K562 (cell line): ENCODE data around the gene WIPF3. TPM values are rescaled to one million over a fixed set of nuclear protein-coding genes. Genes with fewer than 3 reads are reported as not detected.

Source experiments
- BRF2 ChIP-seq: IDR thresholded peaks from 3 replicates; pipeline ENCODE4 v1.6.1; 2011; ENCODE audit warnings: borderline replicate concordance, mild to moderate bottlenecking; ENCODE audit not compliant: insufficient read length, insufficient read depth
- CHAMP1 ChIP-seq: fragments of 450-650 bp; IDR thresholded peaks from 2 replicates; pipeline ENCODE4 v1.6.1; 2016; ENCODE audit warnings: mild to moderate bottlenecking
- CTBP1 ChIP-seq: fragments of 450-650 bp; IDR thresholded peaks from 2 replicates; pipeline ENCODE4 v1.6.1; 2016; ENCODE audit warnings: borderline replicate concordance
- CXXC5 ChIP-seq: fragments of 250-450 bp; sonication (Bioruptor Pico); IDR thresholded peaks from 2 replicates; pipeline ENCODE4 v1.8.0; 2022; ENCODE audit warnings: inconsistent platforms, mild to moderate bottlenecking, moderate library complexity
- EHMT2 ChIP-seq: fragments of 450-650 bp; IDR thresholded peaks from 2 replicates; pipeline ENCODE4 v1.6.1; 2018; ENCODE audit warnings: antibody characterized with exemption
- IRF9 ChIP-seq: fragments of 450-650 bp; IDR thresholded peaks from 2 replicates; pipeline ENCODE4 v1.6.1; 2016; ENCODE audit warnings: missing biosample characterization, missing genetic modification characterization
- SMAD4 ChIP-seq: fragments of 250-450 bp; sonication (Bioruptor Pico); conservative IDR thresholded peaks from 2 replicates; pipeline ENCODE4 v1.8.0; 2021; ENCODE audit warnings: inconsistent platforms, mild to moderate bottlenecking, moderate library complexity
- TFE3 ChIP-seq: fragments of 450-650 bp; formaldehyde crosslinking; IDR thresholded peaks from 2 replicates; pipeline ENCODE4 v1.4.0; 2020; ENCODE audit warnings: mild to moderate bottlenecking, mixed read lengths
- USF1 ChIP-seq: sonication (generic); formaldehyde crosslinking; IDR thresholded peaks from 2 replicates; pipeline ENCODE4 v1.9.0; 2022; ENCODE audit warnings: mild to moderate bottlenecking, missing genetic modification reagents
- YY1 ChIP-seq, 3 experiments: IDR thresholded peaks; 2 replicates each; pipeline ENCODE4 v1.6.1; 2011; ENCODE audit warnings: low read length in 2 of 3, mild to moderate bottlenecking in 2 of 3, moderate library complexity in 2 of 3, borderline replicate concordance in 1 of 3, control low read depth in 1 of 3, low read depth in 1 of 3; ENCODE audit not compliant: insufficient read depth in 3 of 3, insufficient replicate concordance in 2 of 3, control insufficient read depth in 1 of 3, insufficient read length in 1 of 3; ENCODE audit errors: extremely low read depth in 1 of 3
- ZBTB11 ChIP-seq, 3 experiments: fragments of 200-800 bp in 1 of 3; fragments of 250-450 bp in 1 of 3; fragments of 450-650 bp in 1 of 3; sonication (Bioruptor Pico) in 1 of 3; sonication (Bioruptor generic) in 1 of 3; formaldehyde crosslinking in 1 of 3; IDR thresholded peaks; 2 replicates each; pipeline versions ENCODE4 v1.6.1 to v1.8.0; 2016 to 2022; ENCODE audit warnings: mild to moderate bottlenecking in 2 of 3, missing genetic modification characterization in 2 of 3, missing compliant biosample characterization in 1 of 3, moderate library complexity in 1 of 3
- ZNF224 ChIP-seq: sonication (generic); formaldehyde crosslinking; IDR thresholded peaks from 2 replicates; pipeline ENCODE4 v1.8.0; 2022; ENCODE audit warnings: mild to moderate bottlenecking, missing genetic modification reagents
- ZNF23 ChIP-seq: fragments of 250-450 bp; sonication (Bioruptor Pico); IDR thresholded peaks from 2 replicates; pipeline ENCODE4 v1.4.0; 2020; ENCODE audit warnings: mild to moderate bottlenecking
- ZNF316 ChIP-seq: fragments of 450-650 bp; IDR thresholded peaks from 2 replicates; pipeline ENCODE4 v1.6.1; 2016
- polyA plus RNA-seq, 8 experiments: library from polyadenylated mRNA; depleted of rRNA in 4 of 8; stranded (reverse) in 5 of 8; unstranded in 3 of 8; fragments of >200 nt; fragmentation: Nextera tagmentation in 2 of 8; fragmentation: Illumina TruSeq in 1 of 8; extraction: Ambion mirVana in 2 of 8; extraction: Trizol in 1 of 8; gene quantifications; 2 replicates each; pipeline versions ENCODE4 v1.2.1 to v1.2.3, GENCODE V29; 2011 to 2014; ENCODE audit warnings: inconsistent platforms in 1 of 8, missing spikeins in 1 of 8
- total RNA-seq, 7 experiments: library from RNA; depleted of rRNA in 6 of 7; stranded (reverse); fragments of >200 nt in 6 of 7; fragmentation: Illumina TruSeq in 2 of 7; extraction: Trizol in 2 of 7; gene quantifications; 2 replicates each; pipeline versions ENCODE4 v1.2.1 to v1.2.3, GENCODE V29; 2011 to 2021; ENCODE audit warnings: low replicate concordance in 1 of 7

WIPF3 gene
- total and polyA plus RNA-seq, 9 of the 15 experiments (the other 6 are each of a cell fraction or from before 2014, with no cell fraction given): 0.18 to 3.2 (median 1.7) TPM

GRCh38 chr7:29798422-29798821 lies 7.9 kb upstream of the WIPF3 start (continued):
- peak; percentile 49; the same call in 1 of the 2 replicates for TF ChIP-seq CTBP1
- TF ChIP-seq SMAD4 (CRISPR knock-in tag): 0 out of 2 replicates have a peak, but pooled peaks have one; percentile 34
- 0 out of 2 replicates have a peak, but pooled peaks have one; percentile 31 for TF ChIP-seq CHAMP1
- peak; percentile 69 for TF ChIP-seq USF1 (CRISPR knock-in tag)
- 0 out of 2 replicates have a peak, but pooled peaks have one; percentile 22 for TF ChIP-seq IRF9 (tag)
- peak; percentile 75 for TF ChIP-seq EHMT2
- no peak for TF ChIP-seq ZNF23
- no peak for TF ChIP-seq ZNF224 (CRISPR knock-in tag)
- TF ChIP-seq ZNF316: no peak
- TF ChIP-seq CXXC5 (CRISPR knock-in tag): peak; percentile 60
- TF ChIP-seq ZBTB11 (CRISPR knock-in tag; IDR thresholded peaks at IDR 0.05): no peak
- peak in 1 of 3 experiments; percentile 32 for TF ChIP-seq YY1 (IDR thresholded peaks at IDR 0.05; ENCODE audit: borderline replicate concordance in 1 of 3, control insufficient read depth in 1 of 3, extremely low read depth in 1 of 3, insufficient read depth in 3 of 3, insufficient read length in 1 of 3, insufficient replicate concordance in 2 of 3, low read depth in 1 of 3, low read length in 2 of 3)
- no peak for TF ChIP-seq BRF2
- TF ChIP-seq TFE3 (CRISPR knock-in tag): peak; percentile 60
